IMR-90 (cell line): ENCODE measurements around the gene TWIST2.

Experiments
- CTCF ChIP-seq: conservative IDR thresholded peaks from 2 replicates; pipeline ENCODE4 v1.5.1; 2012; ENCODE audit warnings: mild to moderate bottlenecking, low read depth, low read length, improper control_type of control experiment
- POLR2A ChIP-seq: IDR thresholded peaks from 2 replicates; pipeline ENCODE4 v1.6.1; 2012; ENCODE audit warnings: mild to moderate bottlenecking, low read depth, low read length

GRCh38 chr2:238845583-238846377 is 2.1 kb upstream of the TWIST2 start:
- TF ChIP-seq CTCF = no peak
- no peak for TF ChIP-seq POLR2A
